Neutrophil (primary cell): ENCODE data around the gene EFNA3.
A peak's percentile ranks its signal among the peaks of the same experiment; 100 is the strongest.

ENCODE experiments used
- H3K27ac ChIP-seq: fragments of 200-600 bp; sonication (generic); 2 replicates; pipeline ENCODE4 v1.5.1; 2016; ENCODE audit warnings: mild to moderate bottlenecking, moderate library complexity
- H3K27me3 ChIP-seq: fragments of 200-600 bp; sonication (generic); 2 replicates; pipeline ENCODE4 v1.6.0; 2016; ENCODE audit warnings: mild to moderate bottlenecking
- H3K36me3 ChIP-seq: fragments of 200-600 bp; sonication (generic); 2 replicates; pipeline ENCODE4 v1.5.1; 2017
- H3K4me1 ChIP-seq, 2 experiments: fragments of 200-600 bp in 1 of 2; sonication (generic) in 1 of 2; 1 replicate in 1 of 2; 2 replicates in 1 of 2; pipeline versions ENCODE4 v1.5.1 to v1.6.1; 2013 to 2016; ENCODE audit warnings: low read depth in 1 of 2, low read length in 1 of 2, mild to moderate bottlenecking in 1 of 2, moderate library complexity in 1 of 2; ENCODE audit not compliant: control insufficient read depth in 1 of 2, insufficient read depth in 1 of 2
- H3K4me3 ChIP-seq, 2 experiments: fragments of 200-600 bp in 1 of 2; sonication (generic) in 1 of 2; 1 replicate in 1 of 2; 2 replicates in 1 of 2; pipeline ENCODE4 v1.5.1; 2013 to 2016; ENCODE audit warnings: low read depth in 1 of 2, low read length in 1 of 2, mild to moderate bottlenecking in 1 of 2, moderate library complexity in 1 of 2
- H3K9me3 ChIP-seq: fragments of 200-600 bp; sonication (generic); 2 replicates; pipeline ENCODE4 v1.5.1; 2016
- CTCF ChIP-seq: fragments of 200-600 bp; sonication (generic); IDR thresholded peaks from 2 replicates; pipeline ENCODE4 v1.5.1; 2016; ENCODE audit warnings: antibody characterized with exemption

EFNA3 gene

DNA sequence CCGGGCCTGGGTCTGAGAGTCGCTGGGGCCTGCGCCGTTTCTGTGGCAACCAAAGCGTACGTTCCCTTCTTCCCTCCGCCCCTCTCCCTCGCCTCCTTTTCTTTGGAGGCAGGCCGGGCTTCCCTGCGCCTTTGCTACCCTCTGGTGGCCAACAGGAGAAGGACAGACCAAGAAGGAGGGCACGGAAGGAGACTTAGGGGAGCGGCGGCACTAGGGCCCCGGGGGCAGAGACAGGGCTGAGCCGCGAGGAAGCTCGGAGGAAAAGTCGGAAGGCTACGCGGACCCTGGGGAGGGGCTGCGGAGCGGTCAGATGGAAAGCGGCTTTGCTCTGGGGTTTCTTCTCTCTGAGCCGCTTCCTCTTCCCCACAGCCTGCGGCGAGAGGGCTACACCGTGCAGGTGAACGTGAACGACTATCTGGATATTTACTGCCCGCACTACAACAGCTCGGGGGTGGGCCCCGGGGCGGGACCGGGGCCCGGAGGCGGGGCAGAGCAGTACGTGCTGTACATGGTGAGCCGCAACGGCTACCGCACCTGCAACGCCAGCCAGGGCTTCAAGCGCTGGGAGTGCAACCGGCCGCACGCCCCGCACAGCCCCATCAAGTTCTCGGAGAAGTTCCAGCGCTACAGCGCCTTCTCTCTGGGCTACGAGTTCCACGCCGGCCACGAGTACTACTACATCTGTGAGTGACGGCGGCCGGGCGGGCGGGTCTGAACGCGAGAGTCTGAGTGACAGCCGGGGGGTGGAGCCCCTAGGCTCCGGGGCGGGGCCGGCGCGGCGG, 6.3 kb downstream of the EFNA3 start:
- peak overlapping the region; percentile 75 to 90 for H3K4me3 ChIP-seq
- peaks cover 48 to 57% of the 10 kb centered on the region in 2 experiments for H3K4me1 ChIP-seq
- no peaks in the 10 kb centered on the region for H3K9me3 ChIP-seq
- TF ChIP-seq CTCF = peak; percentile 96
- H3K27me3 ChIP-seq = peaks cover 47% of the 10 kb centered on the region
- peak overlapping the region; percentile 85 for H3K27ac ChIP-seq
- no peaks in the 10 kb centered on the region for H3K36me3 ChIP-seq

- Histone ChIP-seq H3K9me3 (no peaks in the 10 kb centered on the region), H3K27me3 (peaks cover 40% of the 10 kb centered on the region), H3K36me3 (no peaks in the 10 kb centered on the region), H3K4me1 (peaks cover 46 to 50% of the 10 kb centered on the region in 2 experiments), H3K27ac (peak overlapping the region; percentile 85), H3K4me3 (peak overlapping the region; percentile 75 to 90)
- no peak for TF ChIP-seq CTCF
Observed at GRCh38 chr1:155085504-155086127, 7.0 kb downstream of the EFNA3 start.

DNA sequence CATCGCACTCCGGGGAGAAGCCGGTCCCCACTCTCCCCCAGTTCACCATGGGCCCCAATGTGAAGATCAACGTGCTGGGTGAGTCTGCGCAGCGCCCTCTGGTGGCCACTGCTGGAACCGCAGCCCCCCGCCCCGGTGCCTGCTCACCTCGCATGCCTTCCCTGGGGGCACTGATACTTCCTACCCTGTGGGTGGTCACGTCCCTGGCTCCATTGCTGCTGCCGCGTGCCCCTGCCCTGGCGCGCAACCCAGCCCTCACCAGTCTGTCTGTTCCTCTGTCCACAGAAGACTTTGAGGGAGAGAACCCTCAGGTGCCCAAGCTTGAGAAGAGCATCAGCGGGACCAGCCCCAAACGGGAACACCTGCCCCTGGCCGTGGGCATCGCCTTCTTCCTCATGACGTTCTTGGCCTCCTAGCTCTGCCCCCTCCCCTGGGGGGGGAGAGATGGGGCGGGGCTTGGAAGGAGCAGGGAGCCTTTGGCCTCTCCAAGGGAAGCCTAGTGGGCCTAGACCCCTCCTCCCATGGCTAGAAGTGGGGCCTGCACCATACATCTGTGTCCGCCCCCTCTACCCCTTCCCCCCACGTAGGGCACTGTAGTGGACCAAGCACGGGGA, 7.6 kb downstream of the EFNA3 start:
- H3K36me3 ChIP-seq = no peaks in the 10 kb centered on the region
- peak; percentile 96 for TF ChIP-seq CTCF
- H3K4me1 ChIP-seq = peaks cover 40 to 44% of the 10 kb centered on the region in 2 experiments
- no peaks in the 10 kb centered on the region for H3K9me3 ChIP-seq
- H3K27me3 ChIP-seq = peaks cover 33% of the 10 kb centered on the region
- peak overlapping the region; percentile 75 to 90 for H3K4me3 ChIP-seq
- H3K27ac ChIP-seq = no peak overlapping the region

DNA sequence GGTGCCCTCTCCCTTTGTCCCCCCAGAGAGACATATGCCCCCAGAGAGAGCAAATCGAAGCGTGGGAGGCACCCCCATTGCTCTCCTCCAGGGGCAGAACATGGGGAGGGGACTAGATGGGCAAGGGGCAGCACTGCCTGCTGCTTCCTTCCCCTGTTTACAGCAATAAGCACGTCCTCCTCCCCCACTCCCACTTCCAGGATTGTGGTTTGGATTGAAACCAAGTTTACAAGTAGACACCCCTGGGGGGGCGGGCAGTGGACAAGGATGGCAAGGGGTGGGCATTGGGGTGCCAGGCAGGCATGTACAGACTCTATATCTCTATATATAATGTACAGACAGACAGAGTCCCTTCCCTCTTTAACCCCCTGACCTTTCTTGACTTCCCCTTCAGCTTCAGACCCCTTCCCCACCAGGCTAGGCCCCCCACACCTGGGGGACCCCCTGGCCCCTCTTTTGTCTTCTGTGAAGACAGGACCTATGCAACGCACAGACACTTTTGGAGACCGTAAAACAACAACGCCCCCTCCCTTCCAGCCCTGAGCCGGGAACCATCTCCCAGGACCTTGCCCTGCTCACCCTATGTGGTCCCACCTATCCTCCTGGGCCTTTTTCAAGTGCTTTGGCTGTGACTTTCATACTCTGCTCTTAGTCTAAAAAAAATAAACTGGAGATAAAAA, 8.4 kb downstream of the EFNA3 start:
- H3K27me3 ChIP-seq = peaks cover 26% of the 10 kb centered on the region
- no peak for TF ChIP-seq CTCF
- no peak overlapping the region for H3K27ac ChIP-seq
- peaks cover 32 to 41% of the 10 kb centered on the region in 2 experiments for H3K4me1 ChIP-seq
- no peaks in the 10 kb centered on the region for H3K9me3 ChIP-seq
- H3K4me3 ChIP-seq = no peak overlapping the region
- no peaks in the 10 kb centered on the region for H3K36me3 ChIP-seq
